D721Med (cell line): ENCODE results near the gene GRPEL1.

Experiments used
- DNase-seq: peaks from one replicate; pipeline ENCODE4 v3.0.0; 2011; ENCODE audit warnings: low spot score; ENCODE audit not compliant: insufficient read length
- FAIRE-seq: peaks from 2 replicates; lab custom pipeline; 2011; peaks lifted over from hg19 to GRCh38; lab: Jason Lieb, UNC
- TF ChIP-seq, protein P1 (sequence below): IDR thresholded peaks from 2 replicates; pipeline ENCODE4 v1.5.1; 2012; ENCODE audit warnings: mild to moderate bottlenecking, control low read depth; ENCODE audit not compliant: insufficient read depth; ENCODE audit errors: missing control alignments

GRPEL1 gene

DNA sequence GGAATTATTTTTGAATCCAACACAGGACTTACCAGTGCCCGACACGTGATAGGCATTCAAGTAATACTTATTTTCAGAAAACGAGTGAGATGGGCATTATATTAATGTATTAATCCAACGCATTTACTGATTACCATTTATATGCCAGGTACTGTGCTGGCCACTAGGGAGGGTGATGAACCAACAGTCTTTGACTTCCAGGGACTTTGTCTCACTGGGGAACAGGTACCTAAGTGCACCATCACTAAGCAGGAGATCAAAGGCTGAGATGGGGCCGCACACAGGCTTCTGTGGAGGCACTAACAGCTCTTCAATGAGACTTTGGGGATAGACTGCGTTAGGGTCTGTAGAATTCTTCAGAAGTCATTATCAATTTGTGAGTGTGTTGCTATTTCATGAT is 30.4 kb downstream of the GRPEL1 start:
- TF ChIP-seq, protein P1, sequence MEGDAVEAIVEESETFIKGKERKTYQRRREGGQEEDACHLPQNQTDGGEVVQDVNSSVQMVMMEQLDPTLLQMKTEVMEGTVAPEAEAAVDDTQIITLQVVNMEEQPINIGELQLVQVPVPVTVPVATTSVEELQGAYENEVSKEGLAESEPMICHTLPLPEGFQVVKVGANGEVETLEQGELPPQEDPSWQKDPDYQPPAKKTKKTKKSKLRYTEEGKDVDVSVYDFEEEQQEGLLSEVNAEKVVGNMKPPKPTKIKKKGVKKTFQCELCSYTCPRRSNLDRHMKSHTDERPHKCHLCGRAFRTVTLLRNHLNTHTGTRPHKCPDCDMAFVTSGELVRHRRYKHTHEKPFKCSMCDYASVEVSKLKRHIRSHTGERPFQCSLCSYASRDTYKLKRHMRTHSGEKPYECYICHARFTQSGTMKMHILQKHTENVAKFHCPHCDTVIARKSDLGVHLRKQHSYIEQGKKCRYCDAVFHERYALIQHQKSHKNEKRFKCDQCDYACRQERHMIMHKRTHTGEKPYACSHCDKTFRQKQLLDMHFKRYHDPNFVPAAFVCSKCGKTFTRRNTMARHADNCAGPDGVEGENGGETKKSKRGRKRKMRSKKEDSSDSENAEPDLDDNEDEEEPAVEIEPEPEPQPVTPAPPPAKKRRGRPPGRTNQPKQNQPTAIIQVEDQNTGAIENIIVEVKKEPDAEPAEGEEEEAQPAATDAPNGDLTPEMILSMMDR, result peak; percentile 5
- DNase-seq, result no peak

DNA sequence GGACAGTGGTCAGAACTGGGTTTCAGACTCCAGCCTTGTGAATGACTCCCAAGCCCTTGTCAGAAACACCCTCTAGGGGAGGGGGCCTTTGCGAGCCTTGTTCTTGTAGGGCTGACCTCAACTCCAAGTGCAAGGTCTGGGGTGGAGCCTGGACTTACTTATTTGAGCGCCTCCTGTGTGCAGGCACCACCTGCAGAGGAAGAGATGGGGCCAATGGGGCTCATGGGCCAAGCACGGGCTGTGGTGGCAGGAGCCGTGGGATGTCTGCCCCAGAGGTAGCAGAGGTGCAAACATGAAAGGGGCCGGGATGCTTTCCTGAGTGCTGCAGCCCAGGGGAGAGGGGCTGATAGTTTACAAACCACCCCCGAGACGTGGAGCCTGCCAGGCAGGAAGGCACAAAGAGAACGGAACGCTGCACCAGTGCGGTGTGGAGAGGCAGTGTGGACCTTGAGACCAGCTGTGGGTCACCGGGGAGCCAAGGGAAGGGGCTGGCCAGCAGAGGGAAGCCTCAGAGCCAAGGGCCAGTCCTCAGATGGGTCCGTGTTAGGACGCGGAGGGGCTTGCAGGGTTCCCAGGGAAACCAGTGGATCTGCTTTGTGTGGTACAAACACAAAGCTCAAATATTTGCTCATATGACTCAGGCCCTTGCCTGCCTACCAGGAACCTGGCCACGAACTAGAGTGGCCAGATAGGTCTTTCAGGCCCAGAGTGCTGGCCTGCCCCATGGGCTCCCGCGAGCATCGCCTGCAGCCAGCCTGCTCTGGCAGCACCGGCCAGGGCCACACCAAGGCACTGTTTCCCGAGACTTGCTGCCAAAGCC is 33.4 kb downstream of the GRPEL1 start:
- TF ChIP-seq, protein P1, result no peak
- FAIRE-seq (no peak), DNase-seq (no peak)

More for the DNA sequence above, 30.4 kb downstream of the GRPEL1 start:
- FAIRE-seq, result no peak

DNA sequence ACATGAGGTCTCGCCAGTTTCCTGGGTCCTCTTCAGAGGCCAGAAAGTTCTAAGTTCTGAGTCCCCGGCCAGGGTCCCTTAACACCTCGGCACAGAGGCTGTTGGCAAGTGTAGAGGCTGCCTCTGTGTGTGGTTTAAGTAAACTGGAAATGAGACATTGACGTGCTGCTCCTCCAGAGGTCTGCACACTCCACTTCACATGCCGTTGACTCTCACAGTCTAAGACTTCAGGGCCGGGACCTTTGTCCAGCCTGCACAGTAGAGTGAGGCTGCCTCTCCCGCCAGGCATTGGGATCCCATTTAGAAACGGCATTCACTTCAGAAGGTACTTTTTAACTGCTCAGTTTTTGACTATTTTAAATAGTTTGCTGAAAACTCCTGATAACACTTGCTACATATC is 35.3 kb downstream of the GRPEL1 start:
- TF ChIP-seq, protein P1, result no peak
- no peak for FAIRE-seq

DNA sequence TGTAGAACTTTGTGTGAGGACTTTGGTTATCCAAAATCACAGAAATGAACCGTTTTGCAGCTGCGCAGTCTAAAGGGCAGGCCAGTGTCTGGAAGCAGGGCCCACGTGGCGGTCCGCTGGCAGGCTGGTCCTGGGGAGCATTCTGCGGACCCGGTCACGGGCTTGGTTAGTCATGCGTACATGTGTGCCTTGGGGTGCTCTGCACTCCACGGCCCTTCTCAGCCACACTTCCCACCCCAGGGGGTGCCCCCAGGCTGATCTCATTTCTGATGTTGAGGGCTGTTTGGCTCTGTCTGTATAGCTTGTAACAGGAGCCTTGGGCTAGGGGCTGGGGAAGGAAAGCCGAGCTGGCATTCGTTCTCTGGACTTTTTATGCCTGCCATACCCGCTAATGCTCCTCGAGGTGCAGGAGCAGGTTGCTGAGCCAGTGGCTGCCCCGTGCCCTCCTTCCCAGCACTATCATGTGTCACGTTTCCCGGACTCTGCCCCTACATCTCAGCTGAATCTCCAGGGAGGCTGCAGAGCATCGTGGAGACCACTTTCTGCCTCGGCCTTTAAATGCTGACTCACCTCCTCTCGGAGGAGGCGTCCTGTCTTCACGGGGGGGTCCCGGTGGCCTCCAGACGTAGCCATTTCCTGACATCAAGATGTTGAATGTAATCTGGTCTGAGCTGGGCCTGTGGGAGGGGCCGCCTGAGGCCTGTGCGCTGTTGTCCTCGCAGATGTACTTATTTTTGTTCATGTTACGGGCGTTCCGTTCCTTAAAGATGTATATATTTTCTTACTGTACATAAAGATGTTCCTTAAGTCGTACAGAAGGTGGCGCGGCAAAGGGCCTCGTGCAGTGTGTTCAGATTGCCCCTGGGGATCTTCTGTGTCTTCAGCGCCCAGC is 36.1 kb downstream of the GRPEL1 start:
- TF ChIP-seq, protein P1, result no peak
- DNase-seq (no peak), FAIRE-seq (no peak)

More for the DNA sequence above, 35.3 kb downstream of the GRPEL1 start:
- DNase-seq, result no peak

DNA sequence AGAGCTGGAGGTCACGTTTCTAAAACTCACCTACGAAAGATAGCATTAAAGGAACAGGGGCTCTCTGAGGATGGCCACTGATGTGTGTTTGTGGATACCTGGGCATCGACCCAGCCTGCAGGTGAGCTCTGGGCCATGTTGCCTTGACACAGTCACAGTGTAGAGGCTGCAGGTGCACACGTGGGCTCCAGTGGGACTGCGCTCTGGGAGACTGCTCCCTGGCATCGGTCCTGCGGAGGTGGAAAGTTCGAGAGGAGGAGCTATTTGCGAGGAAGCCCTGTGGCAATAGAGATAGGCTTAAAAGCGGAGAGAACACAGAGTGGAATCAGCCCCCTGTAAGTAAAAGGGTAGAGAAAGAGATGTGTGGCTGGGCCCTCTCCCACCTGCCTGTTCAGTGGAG is 37.0 kb downstream of the GRPEL1 start:
- TF ChIP-seq, protein P1, result no peak
- FAIRE-seq (no peak), DNase-seq (no peak)

DNA sequence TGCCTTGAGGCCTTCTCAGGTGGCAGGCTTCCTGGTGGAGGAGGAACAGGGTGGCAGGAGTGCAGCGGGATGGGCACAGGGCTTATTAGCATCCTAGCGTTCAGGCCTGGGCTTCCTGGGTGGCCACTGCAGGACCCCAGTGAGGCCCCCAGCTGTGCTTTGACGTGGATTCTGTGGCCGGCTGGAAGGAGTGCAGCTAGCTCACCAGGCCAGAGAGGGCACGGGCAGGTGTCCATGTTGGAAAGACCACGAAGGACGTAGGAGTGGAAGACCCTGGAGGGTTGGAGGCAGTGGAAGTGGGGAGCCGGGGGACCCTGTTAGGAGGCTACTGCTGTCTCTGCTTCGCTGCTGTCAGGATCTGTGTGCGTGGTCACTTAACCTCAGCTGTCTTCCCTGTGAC is 37.9 kb downstream of the GRPEL1 start:
- TF ChIP-seq, protein P1, result no peak
- no peak for FAIRE-seq
- DNase-seq, result no peak
